NCI-H524 treated with DMSO at 0.1 percent for 48 hours (cell line): Measurements from ENCODE around the gene SOX5.

Source experiments
- DNase-seq: peaks from one replicate; lab custom pipeline; 2025; lab: John Stamatoyannopoulos, UW

SOX5 gene

GRCh38 chr12:23949348-23950209, at the start of gene SOX5:
SOX5 (minus strand) TSS chr12:23949670; CDS start chr12:23949601, 69 bp downstream.
- peak; percentile 97 for DNase-seq

- DNase-seq = no peak
Observed at GRCh38 chr12:23987046-23987445, 37.6 kb upstream of the SOX5 start.

GRCh38 chr12:23980826-23981225, 31.4 kb upstream of the SOX5 start:
- DNase-seq = no peak

- no peak for DNase-seq
Observed at GRCh38 chr12:23964812-23965211, 15.3 kb upstream of the SOX5 start.

- no peak for DNase-seq
Observed at GRCh38 chr12:23959826-23960225, 10.4 kb upstream of the SOX5 start.

- DNase-seq = no peak
Observed at GRCh38 chr12:23954332-23954731, 4.9 kb upstream of the SOX5 start.

GRCh38 chr12:23952071-23952470, 2.6 kb upstream of the SOX5 start:
- DNase-seq = peak; percentile 68

GRCh38 chr12:23950775-23951451, 1.4 kb upstream of the SOX5 start:
- no peak for DNase-seq

GRCh38 chr12:23950210-23950774, 822 bp upstream of the SOX5 start:
- DNase-seq = no peak

GRCh38 chr12:23948291-23948690, 1.2 kb downstream of the SOX5 start:
- no peak for DNase-seq

- no peak for DNase-seq
Observed at GRCh38 chr12:23947395-23947794, 2.1 kb downstream of the SOX5 start.

GRCh38 chr12:23945249-23945648, 4.2 kb downstream of the SOX5 start:
- no peak for DNase-seq

GRCh38 chr12:23944067-23944466, 5.4 kb downstream of the SOX5 start:
- peak; percentile 72 for DNase-seq

GRCh38 chr12:23942841-23943240, 6.6 kb downstream of the SOX5 start:
- DNase-seq = no peak

- DNase-seq = no peak
Observed at GRCh38 chr12:23941780-23942179, 7.7 kb downstream of the SOX5 start.

GRCh38 chr12:23938422-23938821, 11.0 kb downstream of the SOX5 start:
- DNase-seq = no peak

- DNase-seq = no peak
Observed at GRCh38 chr12:23931176-23931575, 18.3 kb downstream of the SOX5 start.

- no peak for DNase-seq
Observed at GRCh38 chr12:23930599-23930998, 18.9 kb downstream of the SOX5 start.

GRCh38 chr12:23929906-23930305, 19.6 kb downstream of the SOX5 start:
- DNase-seq = no peak

GRCh38 chr12:23927907-23928306, 21.6 kb downstream of the SOX5 start:
- no peak for DNase-seq

- no peak for DNase-seq
Observed at GRCh38 chr12:23921099-23921856, 28.2 kb downstream of the SOX5 start.

GRCh38 chr12:23911574-23911973, 37.9 kb downstream of the SOX5 start:
- no peak for DNase-seq
